Neural crest cell (in vitro differentiated cells): Measurements from ENCODE around the gene GCNT2. TPM values are rescaled to one million over a fixed set of nuclear protein-coding genes. Genes with fewer than 3 reads are reported as not detected.
"Not testable (repeated sequence)": the region's sequence is repeated elsewhere in the genome, so short reads cannot be mapped to it uniquely, and the experiment has no call there.

ENCODE experiments used
- DNase-seq: peaks from one replicate; pipeline ENCODE4 v3.0.0; 2021; ENCODE audit warnings: low read depth, mixed read lengths, low spot score
- H3K27ac Mint-ChIP-seq: one replicate; pipeline ENCODE4 v1.8.0; 2021; ENCODE audit warnings: mild to moderate bottlenecking, mixed read lengths; ENCODE audit not compliant: unreplicated experiment
- H3K27me3 Mint-ChIP-seq: 2 replicates; pipeline ENCODE4 v1.8.0; 2021; ENCODE audit warnings: low read depth, mild to moderate bottlenecking, mixed read lengths
- H3K36me3 Mint-ChIP-seq: 2 replicates; pipeline ENCODE4 v1.8.0; 2021; ENCODE audit warnings: low read depth, mild to moderate bottlenecking, mixed read lengths
- H3K4me1 Mint-ChIP-seq: 2 replicates; pipeline ENCODE4 v1.8.0; 2021; ENCODE audit warnings: mixed read lengths
- H3K4me3 Mint-ChIP-seq: one replicate; pipeline ENCODE4 v1.8.0; 2021; ENCODE audit warnings: mild to moderate bottlenecking, mixed read lengths
- H3K9me3 Mint-ChIP-seq: 2 replicates; pipeline ENCODE4 v1.8.0; 2021; ENCODE audit warnings: mixed read lengths
- total RNA-seq: library from RNA; stranded (reverse); gene quantifications from 2 replicates; pipeline ENCODE4 v1.2.1, GENCODE V29; 2021
- TF ChIP-seq, protein P1 (sequence below): fragments of 200-600 bp; sonication (generic); conservative IDR thresholded peaks from 2 replicates; pipeline ENCODE4 v1.5.0; 2021; ENCODE audit warnings: antibody characterized with exemption, mild to moderate bottlenecking

GCNT2 gene
- total RNA-seq, 1 donor from 2014 or later, result 6.4 TPM

DNA sequence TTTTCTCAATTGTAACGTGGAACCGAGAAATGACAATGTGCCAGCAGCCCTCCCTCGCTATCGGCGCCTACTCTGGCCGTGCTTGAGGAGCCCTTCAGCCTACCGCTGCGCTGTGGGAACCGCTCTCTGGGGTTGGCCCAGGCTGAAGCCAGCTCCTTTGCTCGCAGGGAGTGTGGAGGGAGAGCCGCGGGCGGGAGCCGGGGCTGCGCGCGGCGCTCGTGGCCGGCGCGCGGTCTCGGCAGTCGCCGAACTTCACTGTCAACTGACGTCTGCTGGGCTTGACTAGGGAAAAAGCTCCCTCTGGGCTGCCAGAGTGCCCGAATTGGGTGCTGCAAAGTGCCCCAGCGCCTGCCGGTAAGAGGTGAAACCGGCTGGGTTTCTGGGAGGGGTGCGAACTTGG is 29.7 kb upstream of the GCNT2 start:
- DNase-seq, result no peak
- Mint-ChIP-seq H3K4me3 (no peak overlapping the region), H3K27ac (no peak overlapping the region), H3K36me3 (no peaks in the 10 kb centered on the region), H3K27me3 (peaks cover 11% of the 10 kb centered on the region), H3K4me1 (no peaks in the 10 kb centered on the region), H3K9me3 (peaks cover 3% of the 10 kb centered on the region)
- TF ChIP-seq, protein P1, sequence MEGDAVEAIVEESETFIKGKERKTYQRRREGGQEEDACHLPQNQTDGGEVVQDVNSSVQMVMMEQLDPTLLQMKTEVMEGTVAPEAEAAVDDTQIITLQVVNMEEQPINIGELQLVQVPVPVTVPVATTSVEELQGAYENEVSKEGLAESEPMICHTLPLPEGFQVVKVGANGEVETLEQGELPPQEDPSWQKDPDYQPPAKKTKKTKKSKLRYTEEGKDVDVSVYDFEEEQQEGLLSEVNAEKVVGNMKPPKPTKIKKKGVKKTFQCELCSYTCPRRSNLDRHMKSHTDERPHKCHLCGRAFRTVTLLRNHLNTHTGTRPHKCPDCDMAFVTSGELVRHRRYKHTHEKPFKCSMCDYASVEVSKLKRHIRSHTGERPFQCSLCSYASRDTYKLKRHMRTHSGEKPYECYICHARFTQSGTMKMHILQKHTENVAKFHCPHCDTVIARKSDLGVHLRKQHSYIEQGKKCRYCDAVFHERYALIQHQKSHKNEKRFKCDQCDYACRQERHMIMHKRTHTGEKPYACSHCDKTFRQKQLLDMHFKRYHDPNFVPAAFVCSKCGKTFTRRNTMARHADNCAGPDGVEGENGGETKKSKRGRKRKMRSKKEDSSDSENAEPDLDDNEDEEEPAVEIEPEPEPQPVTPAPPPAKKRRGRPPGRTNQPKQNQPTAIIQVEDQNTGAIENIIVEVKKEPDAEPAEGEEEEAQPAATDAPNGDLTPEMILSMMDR, result no peak

DNA sequence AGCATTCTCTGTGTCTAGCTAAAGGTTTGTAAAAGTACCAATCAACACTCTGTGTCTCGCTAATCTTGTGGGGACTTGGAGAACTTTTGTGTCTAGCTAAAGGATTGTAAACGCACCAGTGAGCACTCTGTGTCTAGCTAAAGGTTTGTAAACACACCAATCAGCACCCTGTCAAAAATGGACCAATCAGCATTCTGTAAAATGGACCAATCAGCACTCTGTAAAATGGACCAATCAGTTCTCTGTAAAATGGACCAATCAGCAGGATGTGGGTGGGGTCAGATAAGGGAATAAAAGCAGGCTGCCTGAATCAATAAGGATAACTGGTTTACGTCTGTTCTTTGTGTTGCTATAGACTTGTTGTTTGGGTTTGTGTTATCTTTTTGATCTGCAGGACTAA is 29.2 kb upstream of the GCNT2 start:
- H3K27me3 Mint-ChIP-seq, result peaks cover 11% of the 10 kb centered on the region
- not testable (repeated sequence) for DNase-seq, H3K9me3 Mint-ChIP-seq, H3K27ac Mint-ChIP-seq, H3K36me3 Mint-ChIP-seq, H3K4me3 Mint-ChIP-seq, H3K4me1 Mint-ChIP-seq

DNA sequence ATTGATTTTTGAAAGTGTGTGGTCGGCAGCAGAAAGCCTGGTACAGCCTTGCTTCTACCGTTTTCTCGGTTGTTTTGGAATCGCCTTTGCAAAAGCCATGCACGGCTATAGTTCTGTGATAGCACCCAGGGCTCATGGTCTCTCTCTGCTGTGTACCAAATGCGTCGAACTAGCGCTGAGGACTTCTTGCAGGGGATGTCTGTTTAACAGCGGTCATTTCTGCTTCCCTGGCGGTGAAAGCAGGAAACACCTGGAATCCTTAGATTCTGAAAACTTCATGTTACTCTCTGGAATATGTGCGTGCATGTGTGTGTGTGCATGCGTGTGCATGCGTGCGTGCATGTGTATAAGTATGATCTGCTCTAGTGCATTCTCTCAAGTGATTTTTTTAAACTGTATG is 26.1 kb upstream of the GCNT2 start:
- H3K4me1 Mint-ChIP-seq, result no peaks in the 10 kb centered on the region
- no peak overlapping the region for H3K27ac Mint-ChIP-seq
- peaks cover 3% of the 10 kb centered on the region for H3K9me3 Mint-ChIP-seq
- H3K4me3 Mint-ChIP-seq, result no peak overlapping the region
- no peaks in the 10 kb centered on the region for H3K36me3 Mint-ChIP-seq
- no peaks in the 10 kb centered on the region for H3K27me3 Mint-ChIP-seq
- TF ChIP-seq, protein P1, result no peak
- DNase-seq, result no peak

DNA sequence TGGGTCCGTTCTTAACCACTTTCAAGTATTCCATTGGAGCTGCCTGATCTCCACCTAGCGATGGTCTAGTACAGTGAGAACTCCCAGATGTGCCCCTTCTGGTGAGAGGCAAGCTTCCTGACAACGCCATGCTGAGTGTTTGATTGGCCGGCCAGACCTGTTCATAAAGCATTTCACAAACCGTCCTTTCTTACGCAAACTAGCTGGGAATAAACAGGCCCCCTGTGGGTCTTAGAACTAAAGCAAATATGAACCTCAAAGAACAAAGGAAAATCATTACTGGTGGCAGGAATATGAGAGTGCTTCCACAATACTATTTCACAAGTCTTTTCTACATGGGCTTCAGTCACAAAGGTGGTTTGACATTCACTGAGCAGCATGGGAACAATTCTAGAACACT is 15.6 kb upstream of the GCNT2 start:
- no peak for DNase-seq
- H3K9me3 Mint-ChIP-seq, result no peaks in the 10 kb centered on the region
- peaks cover 2% of the 10 kb centered on the region for H3K4me1 Mint-ChIP-seq
- H3K27ac Mint-ChIP-seq, result no peak overlapping the region
- no peaks in the 10 kb centered on the region for H3K36me3 Mint-ChIP-seq
- H3K27me3 Mint-ChIP-seq, result no peaks in the 10 kb centered on the region
- H3K4me3 Mint-ChIP-seq, result no peak overlapping the region
- TF ChIP-seq, protein P1, result no peak

DNA sequence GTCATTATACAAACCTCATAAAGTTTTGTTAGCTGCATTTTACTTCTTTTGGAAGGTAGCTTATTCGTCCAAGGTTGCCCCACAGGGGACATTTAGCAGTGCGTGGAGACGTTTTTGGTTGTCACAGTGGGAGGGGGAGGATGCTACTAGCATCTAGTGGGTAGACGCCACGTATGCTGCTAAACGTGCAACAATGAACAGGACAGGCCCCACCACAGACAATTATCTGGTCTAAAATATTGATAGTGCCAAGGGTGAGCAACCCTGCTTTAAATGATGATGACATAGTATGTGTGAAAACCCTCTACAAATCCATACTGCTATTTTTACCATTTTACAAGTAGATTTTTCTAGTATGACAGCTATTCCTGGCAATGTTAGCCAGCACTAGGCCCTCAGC is 13.9 kb upstream of the GCNT2 start:
- H3K4me3 Mint-ChIP-seq, result no peak overlapping the region
- H3K4me1 Mint-ChIP-seq, result peaks cover 5% of the 10 kb centered on the region
- H3K36me3 Mint-ChIP-seq, result no peaks in the 10 kb centered on the region
- no peaks in the 10 kb centered on the region for H3K27me3 Mint-ChIP-seq
- H3K9me3 Mint-ChIP-seq, result no peaks in the 10 kb centered on the region
- no peak for DNase-seq
- TF ChIP-seq, protein P1, result no peak
- H3K27ac Mint-ChIP-seq, result no peak overlapping the region

DNA sequence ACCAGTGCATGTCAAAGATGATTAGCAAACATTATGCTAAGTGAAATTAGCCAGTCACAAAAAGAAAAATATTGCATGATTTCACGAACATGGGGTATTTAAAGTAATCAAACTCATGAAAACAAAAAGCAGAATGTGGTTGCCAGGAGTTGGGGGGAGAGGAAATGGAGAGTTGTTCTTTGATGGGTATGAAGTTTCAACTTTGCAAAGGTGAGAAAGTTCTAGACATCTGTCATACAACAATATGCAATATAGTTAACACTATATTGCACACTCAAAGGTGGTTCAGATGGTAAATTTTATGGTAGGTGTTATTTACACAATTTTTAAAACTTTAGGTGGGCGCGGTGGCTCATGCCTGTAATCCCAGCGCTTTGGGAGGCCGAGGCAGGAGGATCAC is 13.4 kb upstream of the GCNT2 start:
- peaks cover 5% of the 10 kb centered on the region for H3K4me1 Mint-ChIP-seq
- no peaks in the 10 kb centered on the region for H3K9me3 Mint-ChIP-seq
- H3K36me3 Mint-ChIP-seq, result no peaks in the 10 kb centered on the region
- no peak overlapping the region for H3K27ac Mint-ChIP-seq
- TF ChIP-seq, protein P1, result no peak
- no peaks in the 10 kb centered on the region for H3K27me3 Mint-ChIP-seq
- no peak for DNase-seq
- H3K4me3 Mint-ChIP-seq, result no peak overlapping the region
